ENCODE measurements around the gene UGT1A5. TPM values are rescaled to one million over a fixed set of nuclear protein-coding genes. Genes with fewer than 3 reads are reported as not detected.

Gene UGT1A5
- total RNA-seq, 2 donors from 2014 or later, result not detected

DNA sequence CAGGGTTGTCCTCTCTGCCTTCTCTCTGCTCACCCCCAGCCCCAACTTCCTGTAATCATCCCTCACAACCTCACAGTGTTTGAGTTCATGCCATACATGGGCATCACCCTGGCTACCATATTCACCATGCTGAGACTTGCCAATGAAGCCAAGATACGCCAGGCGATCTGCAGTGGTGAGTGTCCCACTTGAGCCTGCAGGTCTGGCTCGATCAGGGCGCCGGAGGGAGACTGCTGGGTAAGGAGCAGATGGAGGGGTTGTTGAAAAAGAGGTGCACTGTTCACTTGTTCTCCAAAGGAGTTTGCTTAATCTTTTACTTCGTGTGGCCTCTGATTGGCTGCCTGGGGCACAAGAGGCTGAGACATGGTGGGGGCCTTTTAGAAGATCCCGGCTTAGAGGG is 80.0 kb downstream of the UGT1A5 start:
- no peak for TF ChIP-seq CTCF (conservative IDR thresholded peaks at IDR 0.05)
- H3K27ac ChIP-seq (ENCODE audit: low read depth, low read length), result no peak overlapping the region
- DNase-seq, result no peak
- no peaks in the 10 kb centered on the region for H3K9me3 Mint-ChIP-seq
- no peak overlapping the region for H3K9ac ChIP-seq (ENCODE audit: extremely low read depth, low read length, poor library complexity, severe bottlenecking)
- no peaks in the 10 kb centered on the region for H3K36me3 Mint-ChIP-seq (ENCODE audit: low read depth)
- H3K4me3 ChIP-seq (ENCODE audit: low read length), result no peak overlapping the region
- H3K27me3 Mint-ChIP-seq (ENCODE audit: insufficient read depth), result no peaks in the 10 kb centered on the region
- H3K36me3 ChIP-seq (ENCODE audit: control insufficient read depth, insufficient read depth, low read length), result no peaks in the 10 kb centered on the region
- no peaks in the 10 kb centered on the region for H3K9me3 ChIP-seq (ENCODE audit: control insufficient read depth, low read length)
- no peaks in the 10 kb centered on the region for H3K4me1 ChIP-seq (ENCODE audit: control insufficient read depth, insufficient read depth, low read length)
- no peak overlapping the region for H3K27ac Mint-ChIP-seq
- no peak overlapping the region for H3K4me3 Mint-ChIP-seq
- WGBS, 2 experiments (ENCODE audit: insufficient coverage in 1 of 2, insufficient read length in 1 of 2), result 90 to 95% methylated on average over 7 of the region's 7 CpGs
- H3K4me1 Mint-ChIP-seq, result no peaks in the 10 kb centered on the region
- no peaks in the 10 kb centered on the region for H3K27me3 ChIP-seq (ENCODE audit: control insufficient read depth, insufficient read depth, low read length, poor library complexity, severe bottlenecking)

DNA sequence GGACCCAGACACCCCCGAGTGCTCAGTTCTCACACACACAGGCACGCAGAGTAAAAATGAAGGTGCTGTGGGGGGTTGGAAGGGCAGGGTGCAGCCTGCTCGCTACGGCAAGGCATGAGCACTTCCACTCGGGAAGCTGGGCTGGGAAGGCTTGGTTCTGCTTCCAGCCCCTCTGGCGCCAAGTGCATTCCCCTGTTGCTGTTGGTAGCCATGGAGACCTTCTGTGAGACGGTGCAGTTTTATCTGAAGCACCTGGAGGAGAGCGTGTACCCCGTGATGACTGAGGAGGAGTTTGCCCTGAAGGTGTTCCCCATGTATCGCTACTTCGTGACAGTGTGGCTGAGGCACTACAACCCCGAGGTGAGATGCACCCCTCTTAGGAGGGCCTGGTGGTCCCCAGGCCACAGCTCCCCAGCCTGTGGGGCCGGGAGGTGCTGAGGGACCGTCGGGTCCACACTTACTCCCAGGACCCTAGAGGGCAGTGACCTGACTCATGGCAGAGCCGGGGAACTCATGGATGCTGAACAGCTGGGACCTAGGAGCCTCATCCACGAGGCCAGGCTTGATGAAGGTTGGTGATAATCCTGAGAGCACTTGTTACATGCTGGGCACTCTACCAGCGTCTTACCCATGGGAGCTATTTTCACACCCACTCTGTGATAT is 80.9 kb downstream of the UGT1A5 start:
- no peak overlapping the region for H3K4me3 Mint-ChIP-seq
- no peaks in the 10 kb centered on the region for H3K27me3 ChIP-seq (ENCODE audit: control insufficient read depth, insufficient read depth, low read length, poor library complexity, severe bottlenecking)
- DNase-seq, result no peak
- TF ChIP-seq CTCF (conservative IDR thresholded peaks at IDR 0.05), result no peak
- H3K9ac ChIP-seq (ENCODE audit: extremely low read depth, low read length, poor library complexity, severe bottlenecking), result no peak overlapping the region
- no peak overlapping the region for H3K27ac ChIP-seq (ENCODE audit: low read depth, low read length)
- H3K4me3 ChIP-seq (ENCODE audit: low read length), result no peak overlapping the region
- H3K4me1 ChIP-seq (ENCODE audit: control insufficient read depth, insufficient read depth, low read length), result no peaks in the 10 kb centered on the region
- no peaks in the 10 kb centered on the region for H3K9me3 Mint-ChIP-seq
- H3K4me1 Mint-ChIP-seq, result no peaks in the 10 kb centered on the region
- H3K36me3 Mint-ChIP-seq (ENCODE audit: low read depth), result no peaks in the 10 kb centered on the region
- no peak overlapping the region for H3K27ac Mint-ChIP-seq
- peaks cover 2% of the 10 kb centered on the region for H3K27me3 Mint-ChIP-seq (ENCODE audit: insufficient read depth)
- WGBS, 2 experiments (ENCODE audit: insufficient coverage in 1 of 2, insufficient read length in 1 of 2), result 93 to 96% methylated on average over 15 to 18 of the region's 18 CpGs
- no peaks in the 10 kb centered on the region for H3K36me3 ChIP-seq (ENCODE audit: control insufficient read depth, insufficient read depth, low read length)
- H3K9me3 ChIP-seq (ENCODE audit: control insufficient read depth, low read length), result no peaks in the 10 kb centered on the region

- DNase-seq, result peak; percentile 40
- TF ChIP-seq CTCF (conservative IDR thresholded peaks at IDR 0.05), result no peak
- Histone ChIP-seq H3K36me3 (ENCODE audit: control insufficient read depth, insufficient read depth, low read length) (no peaks in the 10 kb centered on the region), H3K4me3 (ENCODE audit: low read length) (no peak overlapping the region), H3K4me1 (ENCODE audit: control insufficient read depth, insufficient read depth, low read length) (no peaks in the 10 kb centered on the region), H3K9me3 (ENCODE audit: control insufficient read depth, low read length) (no peaks in the 10 kb centered on the region), H3K27me3 (ENCODE audit: control insufficient read depth, insufficient read depth, low read length, poor library complexity, severe bottlenecking) (no peaks in the 10 kb centered on the region), H3K9ac (ENCODE audit: extremely low read depth, low read length, poor library complexity, severe bottlenecking) (no peak overlapping the region), H3K27ac (ENCODE audit: low read depth, low read length) (no peak overlapping the region)
- H3K4me3 Mint-ChIP-seq, result no peak overlapping the region
- no peaks in the 10 kb centered on the region for H3K9me3 Mint-ChIP-seq
- H3K4me1 Mint-ChIP-seq, result no peaks in the 10 kb centered on the region
- peaks cover 2% of the 10 kb centered on the region for H3K27me3 Mint-ChIP-seq (ENCODE audit: insufficient read depth)
- 92 to 93% methylated on average over 7 to 17 of the region's 17 CpGs for WGBS, 2 experiments (ENCODE audit: insufficient coverage in 1 of 2, insufficient read length in 1 of 2)
- no peaks in the 10 kb centered on the region for H3K36me3 Mint-ChIP-seq (ENCODE audit: low read depth)
- H3K27ac Mint-ChIP-seq, result no peak overlapping the region
Measured at GRCh38 chr2:233794128-233794658, 81.5 kb downstream of the UGT1A5 start.

All from endodermal cell (in vitro differentiated cells).